ENCODE results near the gene RASAL1. TPM values are rescaled to one million over a fixed set of nuclear protein-coding genes. Genes with fewer than 3 reads are reported as not detected.

RASAL1 gene
- total RNA-seq, 1 experiment from 2014 or later = 8.1 TPM

DNA sequence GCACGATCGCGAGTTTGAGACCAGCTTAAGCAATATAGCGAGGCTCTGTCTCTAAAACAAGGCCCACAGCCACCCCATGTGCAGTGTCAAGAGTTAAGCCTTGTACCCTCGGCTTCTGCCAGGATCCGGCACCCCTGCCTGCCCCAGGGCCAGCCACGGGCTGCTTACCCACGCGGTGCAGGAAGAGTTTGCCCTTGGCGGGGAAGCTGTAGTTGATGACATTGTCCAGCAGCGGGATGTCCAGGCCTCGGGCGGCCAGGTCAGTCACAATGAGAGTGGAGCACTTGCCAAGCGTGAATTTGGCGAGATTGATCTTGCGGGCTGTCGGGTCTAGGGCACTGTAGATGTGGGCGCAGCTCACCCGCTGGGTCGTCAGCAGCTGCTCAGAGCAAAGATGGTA lies 36.6 kb upstream of the RASAL1 start (continued):
- TF ChIP-seq FOXP1 (CRISPR knock-in tag; IDR thresholded peaks at IDR 0.05; ENCODE audit: borderline replicate concordance) (no peak), NR2C2 (CRISPR knock-in tag; IDR thresholded peaks at IDR 0.05) (no peak)

- Mint-ChIP-seq H3K27ac (no peak overlapping the region), H3K4me1 (no peaks in the 10 kb centered on the region), H3K27me3 (ENCODE audit: low read depth) (no peaks in the 10 kb centered on the region), H3K36me3 (peaks cover 63% of the 10 kb centered on the region), H3K4me3 (no peak overlapping the region), H3K9me3 (no peaks in the 10 kb centered on the region)
- DNase-seq (ENCODE audit: low spot score) = no peak
- no peak for ATAC-seq
- ChIA-PET CTCF (interaction anchor here (0.6 to 2.2 kb wide), 3 partner anchors 20 to 179 kb away, joined by 3 to 5 read pairs (median 4); partner anchors contain the start of gene RASAL1), POLR2A (no interaction called here)
- TF ChIP-seq STAT6 (CRISPR knock-in tag; conservative IDR thresholded peaks at IDR 0.05; ENCODE audit: low read depth) (no peak), IRF2 (CRISPR knock-in tag; IDR thresholded peaks at IDR 0.05; ENCODE audit: borderline replicate concordance, low read depth) (no peak), SP1 (CRISPR knock-in tag; conservative IDR thresholded peaks at IDR 0.05) (no peak), GRHL2 (CRISPR knock-in tag; IDR thresholded peaks at IDR 0.05; ENCODE audit: insufficient replicate concordance, severe bottlenecking) (no peak), ZNF423 (CRISPR knock-in tag; IDR thresholded peaks at IDR 0.05) (no peak), TCF7 (CRISPR knock-in tag; IDR thresholded peaks at IDR 0.05; ENCODE audit: low read depth) (no peak), ATF2 (CRISPR knock-in tag; IDR thresholded peaks at IDR 0.05; ENCODE audit: borderline replicate concordance, low read depth) (no peak), CREM (CRISPR knock-in tag; IDR thresholded peaks at IDR 0.05) (no peak), GTF2I (CRISPR knock-in tag; conservative IDR thresholded peaks at IDR 0.05) (no peak), NFATC4 (CRISPR knock-in tag; IDR thresholded peaks at IDR 0.05) (no peak), USF1 (CRISPR knock-in tag; IDR thresholded peaks at IDR 0.05) (no peak), TP53 (CRISPR knock-in tag; IDR thresholded peaks at IDR 0.05) (no peak), EMX1 (CRISPR knock-in tag; IDR thresholded peaks at IDR 0.05) (no peak), MAX (CRISPR knock-in tag; IDR thresholded peaks at IDR 0.05) (no peak), ETV6 (CRISPR knock-in tag; IDR thresholded peaks at IDR 0.05) (no peak)
- TF ChIP-seq, protein P1, sequence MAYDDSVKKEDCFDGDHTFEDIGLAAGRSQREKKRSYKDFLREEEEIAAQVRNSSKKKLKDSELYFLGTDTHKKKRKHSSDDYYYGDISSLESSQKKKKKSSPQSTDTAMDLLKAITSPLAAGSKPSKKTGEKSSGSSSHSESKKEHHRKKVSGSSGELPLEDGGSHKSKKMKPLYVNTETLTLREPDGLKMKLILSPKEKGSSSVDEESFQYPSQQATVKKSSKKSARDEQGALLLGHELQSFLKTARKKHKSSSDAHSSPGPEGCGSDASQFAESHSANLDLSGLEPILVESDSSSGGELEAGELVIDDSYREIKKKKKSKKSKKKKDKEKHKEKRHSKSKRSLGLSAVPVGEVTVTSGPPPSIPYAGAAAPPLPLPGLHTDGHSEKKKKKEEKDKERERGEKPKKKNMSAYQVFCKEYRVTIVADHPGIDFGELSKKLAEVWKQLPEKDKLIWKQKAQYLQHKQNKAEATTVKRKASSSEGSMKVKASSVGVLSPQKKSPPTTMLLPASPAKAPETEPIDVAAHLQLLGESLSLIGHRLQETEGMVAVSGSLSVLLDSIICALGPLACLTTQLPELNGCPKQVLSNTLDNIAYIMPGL (CRISPR knock-in tag; IDR thresholded peaks at IDR 0.05) = no peak
- TF ChIP-seq, protein P2, sequence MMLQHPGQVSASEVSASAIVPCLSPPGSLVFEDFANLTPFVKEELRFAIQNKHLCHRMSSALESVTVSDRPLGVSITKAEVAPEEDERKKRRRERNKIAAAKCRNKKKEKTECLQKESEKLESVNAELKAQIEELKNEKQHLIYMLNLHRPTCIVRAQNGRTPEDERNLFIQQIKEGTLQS (CRISPR knock-in tag; conservative IDR thresholded peaks at IDR 0.05) = no peak
- TF ChIP-seq, protein P3, sequence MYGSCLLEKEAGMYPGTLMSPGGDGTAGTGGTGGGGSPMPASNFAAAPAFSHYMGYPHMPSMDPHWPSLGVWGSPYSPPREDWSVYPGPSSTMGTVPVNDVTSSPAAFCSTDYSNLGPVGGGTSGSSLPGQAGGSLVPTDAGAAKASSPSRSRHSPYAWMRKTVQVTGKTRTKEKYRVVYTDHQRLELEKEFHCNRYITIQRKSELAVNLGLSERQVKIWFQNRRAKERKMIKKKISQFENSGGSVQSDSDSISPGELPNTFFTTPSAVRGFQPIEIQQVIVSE (CRISPR knock-in tag; IDR thresholded peaks at IDR 0.05; ENCODE audit: borderline replicate concordance) = no peak
- TF ChIP-seq, protein P4, sequence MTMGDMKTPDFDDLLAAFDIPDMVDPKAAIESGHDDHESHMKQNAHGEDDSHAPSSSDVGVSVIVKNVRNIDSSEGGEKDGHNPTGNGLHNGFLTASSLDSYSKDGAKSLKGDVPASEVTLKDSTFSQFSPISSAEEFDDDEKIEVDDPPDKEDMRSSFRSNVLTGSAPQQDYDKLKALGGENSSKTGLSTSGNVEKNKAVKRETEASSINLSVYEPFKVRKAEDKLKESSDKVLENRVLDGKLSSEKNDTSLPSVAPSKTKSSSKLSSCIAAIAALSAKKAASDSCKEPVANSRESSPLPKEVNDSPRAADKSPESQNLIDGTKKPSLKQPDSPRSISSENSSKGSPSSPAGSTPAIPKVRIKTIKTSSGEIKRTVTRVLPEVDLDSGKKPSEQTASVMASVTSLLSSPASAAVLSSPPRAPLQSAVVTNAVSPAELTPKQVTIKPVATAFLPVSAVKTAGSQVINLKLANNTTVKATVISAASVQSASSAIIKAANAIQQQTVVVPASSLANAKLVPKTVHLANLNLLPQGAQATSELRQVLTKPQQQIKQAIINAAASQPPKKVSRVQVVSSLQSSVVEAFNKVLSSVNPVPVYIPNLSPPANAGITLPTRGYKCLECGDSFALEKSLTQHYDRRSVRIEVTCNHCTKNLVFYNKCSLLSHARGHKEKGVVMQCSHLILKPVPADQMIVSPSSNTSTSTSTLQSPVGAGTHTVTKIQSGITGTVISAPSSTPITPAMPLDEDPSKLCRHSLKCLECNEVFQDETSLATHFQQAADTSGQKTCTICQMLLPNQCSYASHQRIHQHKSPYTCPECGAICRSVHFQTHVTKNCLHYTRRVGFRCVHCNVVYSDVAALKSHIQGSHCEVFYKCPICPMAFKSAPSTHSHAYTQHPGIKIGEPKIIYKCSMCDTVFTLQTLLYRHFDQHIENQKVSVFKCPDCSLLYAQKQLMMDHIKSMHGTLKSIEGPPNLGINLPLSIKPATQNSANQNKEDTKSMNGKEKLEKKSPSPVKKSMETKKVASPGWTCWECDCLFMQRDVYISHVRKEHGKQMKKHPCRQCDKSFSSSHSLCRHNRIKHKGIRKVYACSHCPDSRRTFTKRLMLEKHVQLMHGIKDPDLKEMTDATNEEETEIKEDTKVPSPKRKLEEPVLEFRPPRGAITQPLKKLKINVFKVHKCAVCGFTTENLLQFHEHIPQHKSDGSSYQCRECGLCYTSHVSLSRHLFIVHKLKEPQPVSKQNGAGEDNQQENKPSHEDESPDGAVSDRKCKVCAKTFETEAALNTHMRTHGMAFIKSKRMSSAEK (CRISPR knock-in tag; IDR thresholded peaks at IDR 0.05; ENCODE audit: borderline replicate concordance) = no peak
Measured at GRCh38 chr12:113171543-113171942, 36.0 kb upstream of the RASAL1 start.
